Pons (tissue), 1 donor: ENCODE data around the gene ARHGEF25.
"Not testable (repeated sequence)": the region's sequence is repeated elsewhere in the genome, so short reads cannot be mapped to it uniquely, and the experiment has no call there.

Experiments
- DNase-seq: peaks from one replicate; pipeline ENCODE4 v3.0.0-alpha.2; 2016; ENCODE audit warnings: low spot score

ARHGEF25 gene

DNA sequence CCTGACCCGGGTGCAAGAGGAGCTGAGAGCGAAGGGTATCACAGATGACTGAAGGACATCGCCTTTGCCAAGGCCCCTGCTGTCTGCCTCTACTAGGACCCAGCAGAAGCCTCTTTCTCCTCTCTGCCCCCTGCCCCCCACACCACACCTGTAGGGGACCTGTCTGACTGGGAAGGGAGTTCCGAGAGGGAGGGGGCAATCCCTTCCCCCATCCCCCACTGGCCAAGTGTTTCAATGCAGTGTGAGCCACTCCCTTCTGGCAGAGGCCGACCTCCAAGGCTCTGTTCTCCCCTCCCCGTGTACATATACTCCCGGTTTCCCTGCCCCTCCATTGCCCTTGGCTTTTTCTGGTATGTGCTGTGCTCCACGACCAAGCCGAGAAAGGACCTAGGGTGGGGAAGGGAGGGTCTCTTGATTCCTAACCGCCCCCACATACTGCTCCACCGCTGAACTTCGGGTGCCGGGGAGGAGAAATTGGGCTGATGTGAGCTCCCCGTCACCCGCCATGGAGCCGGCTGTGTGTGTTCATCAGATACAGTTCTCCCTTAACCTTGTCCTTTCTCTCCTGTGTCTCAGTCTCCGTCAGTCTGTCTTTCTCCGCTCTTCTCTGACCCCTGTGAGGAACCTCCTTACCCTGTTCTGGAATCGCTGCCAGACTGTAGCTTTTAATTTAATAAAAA lies 2.0 kb upstream of the ARHGEF25 start:
- no peak for DNase-seq

DNA sequence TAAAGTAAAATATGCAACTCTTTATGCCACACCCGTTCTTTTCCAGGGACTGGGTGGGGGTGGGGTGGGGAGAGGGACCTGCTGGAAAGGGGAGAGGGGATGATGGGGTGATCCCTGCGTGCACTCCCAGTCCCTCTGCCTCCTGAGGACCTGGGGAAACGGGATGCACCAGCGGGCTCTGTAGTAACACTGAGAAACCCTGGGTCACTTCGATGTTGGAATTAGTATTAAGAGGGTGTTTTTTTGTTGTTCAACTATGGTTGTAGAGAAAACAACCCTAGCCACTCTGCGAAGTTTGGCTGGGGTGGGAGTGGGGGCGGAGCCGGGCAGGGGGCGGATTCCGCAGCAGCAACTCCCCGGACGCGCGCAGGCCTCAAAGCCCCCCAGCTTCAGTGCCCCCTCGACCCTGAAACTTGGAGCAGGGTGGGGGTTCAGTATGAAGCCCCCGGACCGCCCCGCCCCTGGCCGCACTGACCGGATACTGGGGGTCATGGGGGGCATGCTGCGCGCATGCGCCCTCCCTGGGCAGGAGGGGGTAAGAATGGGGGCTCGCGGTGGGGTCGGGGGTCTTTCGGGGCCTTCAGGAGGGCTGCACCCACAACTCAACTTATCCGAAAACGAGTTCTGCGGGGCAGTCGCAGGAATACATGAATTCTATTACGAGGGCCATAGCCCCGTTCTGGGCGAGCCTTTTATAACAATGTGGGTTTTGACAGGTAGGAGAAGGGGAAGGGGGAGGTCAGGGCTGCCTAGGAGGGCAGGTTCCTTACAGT lies 1.3 kb upstream of the ARHGEF25 start:
- no peak for DNase-seq

- DNase-seq = no peak
Observed at GRCh38 chr12:57610554-57611107, 604 bp upstream of the ARHGEF25 start.

- no peak for DNase-seq
Observed at GRCh38 chr12:57611827-57612710, 834 bp downstream of the ARHGEF25 start.

DNA sequence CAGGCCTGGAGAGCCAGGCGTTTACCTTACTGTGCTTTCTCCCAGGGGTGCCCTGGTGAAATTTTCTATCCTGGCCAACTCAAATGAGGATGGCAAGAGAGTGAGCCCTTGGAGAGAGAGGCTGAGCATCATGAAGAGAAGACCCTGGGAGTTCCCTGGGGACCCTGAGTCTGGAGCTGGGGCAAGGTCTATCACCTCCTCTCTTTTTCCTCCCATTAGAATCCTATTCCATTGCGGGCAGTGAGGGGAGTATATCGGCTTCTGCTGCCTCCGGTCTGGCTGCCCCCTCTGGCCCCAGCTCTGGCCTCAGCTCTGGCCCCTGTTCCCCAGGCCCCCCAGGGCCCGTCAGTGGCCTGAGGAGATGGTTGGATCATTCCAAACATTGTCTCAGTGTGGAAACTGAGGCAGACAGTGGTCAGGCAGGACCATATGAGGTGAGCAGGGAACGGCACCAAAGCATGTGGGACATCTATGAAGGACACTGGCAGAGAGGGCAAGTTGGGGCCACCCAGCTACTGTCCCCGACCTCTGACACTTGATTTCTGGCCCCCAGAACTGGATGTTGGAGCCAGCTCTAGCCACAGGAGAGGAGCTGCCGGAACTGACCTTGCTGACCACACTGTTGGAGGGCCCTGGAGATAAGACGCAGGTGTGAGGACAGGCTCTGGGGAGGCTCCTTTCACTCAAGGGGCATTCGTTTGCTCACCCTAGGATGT lies 1.6 kb downstream of the ARHGEF25 start:
- DNase-seq = no peak

DNA sequence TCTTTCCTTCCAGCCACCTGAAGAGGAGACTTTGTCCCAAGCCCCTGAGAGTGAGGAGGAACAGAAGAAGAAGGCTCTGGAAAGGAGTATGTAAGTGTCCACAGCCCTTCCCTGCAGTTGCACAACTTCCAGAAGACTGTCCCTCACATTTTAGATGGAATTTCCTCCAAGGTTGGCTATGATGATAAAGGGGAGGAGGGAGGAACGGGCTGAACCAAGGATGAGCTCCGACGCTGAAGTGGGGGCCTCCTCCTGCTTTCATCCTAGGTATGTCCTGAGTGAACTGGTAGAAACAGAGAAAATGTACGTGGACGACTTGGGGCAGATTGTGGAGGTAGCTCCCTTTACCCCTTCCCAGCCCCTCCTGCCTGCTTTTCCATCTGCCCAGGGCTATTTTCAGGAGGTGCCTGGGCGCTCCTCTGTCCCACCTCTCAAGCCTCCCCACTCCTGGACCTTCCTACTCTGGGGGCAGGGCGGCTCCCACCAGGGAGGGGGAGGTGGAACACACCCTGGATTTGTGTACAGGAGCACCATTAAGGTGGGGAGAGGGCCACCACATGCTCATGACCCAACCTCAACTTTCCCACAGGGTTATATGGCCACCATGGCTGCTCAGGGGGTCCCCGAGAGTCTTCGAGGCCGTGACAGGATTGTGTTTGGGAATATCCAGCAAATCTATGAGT lies 2.3 kb downstream of the ARHGEF25 start:
- DNase-seq = no peak

DNA sequence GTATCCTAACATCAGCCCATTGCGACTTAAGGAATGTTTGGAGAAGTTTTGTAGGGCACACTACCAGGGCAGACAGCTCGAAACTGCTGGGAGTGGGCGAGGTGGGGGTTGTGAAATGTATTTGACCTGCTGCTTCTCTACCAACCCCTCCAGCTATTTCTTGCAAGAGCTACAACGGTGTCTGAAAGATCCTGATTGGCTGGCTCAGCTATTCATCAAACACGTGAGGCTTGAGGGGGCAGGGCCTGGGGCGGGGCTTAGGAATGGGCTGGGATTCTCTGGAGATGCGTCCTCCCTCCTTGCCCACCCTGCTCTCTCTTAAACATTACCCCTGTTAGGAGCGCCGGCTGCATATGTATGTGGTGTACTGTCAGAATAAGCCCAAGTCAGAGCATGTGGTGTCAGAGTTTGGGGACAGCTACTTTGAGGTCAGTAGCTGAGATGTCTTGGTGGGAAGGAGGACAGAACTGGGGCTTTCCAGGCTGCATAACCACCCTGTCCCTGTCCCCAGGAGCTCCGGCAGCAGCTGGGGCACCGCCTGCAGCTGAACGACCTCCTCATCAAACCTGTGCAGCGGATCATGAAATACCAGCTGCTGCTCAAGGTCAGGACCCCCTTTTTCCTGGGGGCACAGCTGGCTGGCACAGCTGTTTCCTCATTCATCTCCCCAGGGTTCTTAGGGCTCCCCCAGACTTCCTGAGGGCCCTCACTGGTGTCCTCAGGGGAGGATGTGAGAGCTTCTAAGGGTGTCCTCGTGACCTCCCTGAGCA lies 3.1 kb downstream of the ARHGEF25 start:
- DNase-seq = no peak

DNA sequence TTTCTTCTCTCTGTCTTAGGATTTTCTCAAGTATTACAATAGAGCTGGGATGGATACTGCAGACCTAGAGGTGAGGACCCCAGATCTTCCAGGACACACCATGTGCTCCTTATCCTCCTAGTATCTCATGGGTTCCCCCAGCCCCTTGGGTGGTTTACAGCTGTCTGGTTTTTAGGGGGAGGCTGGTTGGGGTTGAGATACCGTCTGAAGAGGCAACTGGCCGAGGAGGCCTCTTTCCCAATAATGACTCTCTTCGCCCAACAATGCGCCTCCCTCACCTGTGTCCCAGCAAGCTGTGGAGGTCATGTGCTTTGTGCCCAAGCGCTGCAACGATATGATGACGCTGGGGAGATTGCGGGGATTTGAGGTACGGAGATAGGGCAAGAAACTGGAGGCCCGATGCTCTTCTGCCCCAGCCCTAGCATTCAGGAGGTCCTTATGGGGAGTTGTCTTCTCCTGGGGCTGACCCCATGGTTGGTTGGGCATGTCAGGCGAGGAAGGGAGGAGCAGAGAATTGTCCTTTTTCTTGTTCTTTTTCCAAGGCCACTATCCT lies 3.8 kb downstream of the ARHGEF25 start:
- DNase-seq = no peak

- no peak for DNase-seq
Observed at GRCh38 chr12:57615637-57616036, 4.4 kb downstream of the ARHGEF25 start.

DNA sequence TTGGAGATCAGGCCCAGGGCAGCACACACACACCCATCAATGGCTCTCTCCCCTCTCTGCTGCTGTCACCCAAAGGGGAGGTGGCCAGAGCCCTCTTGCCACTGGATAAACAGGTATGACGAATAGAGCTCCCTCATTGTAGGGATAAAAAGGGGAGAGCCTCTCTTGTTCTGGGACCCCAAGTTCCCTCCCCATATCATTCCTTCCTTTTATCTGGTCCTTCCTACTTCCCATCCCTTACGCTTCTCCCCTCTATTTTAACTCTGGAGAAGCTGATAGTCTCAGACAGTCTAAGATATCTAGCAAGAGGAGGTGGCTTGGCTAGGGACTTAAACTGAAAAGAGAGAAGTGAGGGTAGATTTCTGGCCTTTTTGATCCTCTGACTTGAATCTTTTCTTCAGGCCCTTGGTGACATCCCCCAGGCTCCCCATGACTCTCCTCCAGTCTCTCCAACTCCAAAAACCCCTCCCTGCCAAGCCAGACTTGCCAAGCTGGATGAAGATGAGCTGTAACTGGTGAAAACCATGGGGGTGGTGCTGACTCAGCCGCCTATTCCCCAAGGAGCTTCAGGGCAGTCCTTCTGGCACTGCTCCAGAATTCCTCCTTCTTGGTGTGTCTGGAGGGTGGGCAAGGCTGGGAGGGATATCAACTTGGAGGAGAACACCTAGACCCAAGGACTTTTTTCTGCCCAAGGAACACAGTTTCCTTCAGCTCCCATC lies 5.3 kb downstream of the ARHGEF25 start:
- DNase-seq = no peak

DNA sequence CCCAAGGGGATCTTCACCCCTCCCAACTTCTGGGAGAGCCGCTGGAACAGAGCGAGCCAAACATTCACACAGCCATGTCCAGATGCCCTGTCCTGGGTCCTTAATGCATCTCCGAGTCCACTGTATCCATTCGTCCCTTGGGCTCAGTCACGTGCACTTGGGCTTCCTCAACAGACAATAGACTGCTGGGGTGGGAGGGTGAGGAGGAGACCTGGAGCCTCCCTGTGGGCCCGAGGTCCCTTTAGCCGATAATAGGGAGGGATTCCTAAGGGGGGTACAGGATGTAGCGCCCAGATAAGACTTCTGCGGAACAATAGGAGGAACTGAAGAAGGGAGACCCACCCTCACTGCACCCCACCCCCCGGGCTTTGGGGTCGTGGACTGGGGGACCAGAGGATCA lies 6.7 kb downstream of the ARHGEF25 start:
- no peak for DNase-seq

GRCh38 chr12:57618431-57618830 lies 7.2 kb downstream of the ARHGEF25 start:
- DNase-seq = not testable (repeated sequence)

GRCh38 chr12:57618966-57619433 lies 7.8 kb downstream of the ARHGEF25 start:
- no peak for DNase-seq

DNA sequence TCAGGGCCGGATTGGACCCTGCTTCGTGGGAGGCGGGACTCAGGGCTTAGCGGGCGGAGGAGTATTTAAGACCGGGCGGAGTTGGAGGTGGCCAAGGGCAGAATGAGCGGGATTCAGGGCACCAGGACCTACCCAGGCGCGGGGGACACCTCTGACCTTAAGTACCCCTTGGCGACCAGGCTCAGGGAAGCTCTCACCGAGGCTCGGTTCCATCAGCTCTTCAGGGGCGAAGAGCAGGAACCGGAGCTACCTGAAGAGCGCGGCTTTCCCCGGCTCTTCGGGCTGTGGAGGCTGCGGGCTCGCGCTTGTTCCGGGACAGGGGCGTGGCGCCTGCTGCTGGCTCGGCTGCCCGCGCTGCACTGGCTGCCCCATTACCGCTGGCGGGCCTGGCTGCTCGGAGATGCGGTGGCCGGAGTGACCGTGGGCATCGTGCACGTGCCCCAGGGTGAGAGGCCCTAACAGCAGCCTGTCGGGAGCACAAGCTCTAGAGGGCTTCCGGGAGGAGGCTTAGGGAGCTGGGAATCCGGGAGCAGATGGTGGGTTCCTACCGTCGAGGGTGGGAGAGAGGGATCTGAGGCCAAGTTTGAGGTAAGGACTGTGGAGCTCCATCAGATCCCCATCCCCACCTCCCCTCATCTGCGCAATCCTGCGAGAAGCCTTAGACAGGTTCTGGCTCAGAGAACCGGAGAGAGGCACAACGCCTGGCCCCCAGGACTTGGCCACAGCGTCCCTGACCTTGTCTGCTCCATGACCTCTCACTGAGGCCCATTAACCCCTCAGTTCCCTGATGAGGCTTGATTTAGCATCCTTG lies 8.4 kb downstream of the ARHGEF25 start:
- DNase-seq = no peak

DNA sequence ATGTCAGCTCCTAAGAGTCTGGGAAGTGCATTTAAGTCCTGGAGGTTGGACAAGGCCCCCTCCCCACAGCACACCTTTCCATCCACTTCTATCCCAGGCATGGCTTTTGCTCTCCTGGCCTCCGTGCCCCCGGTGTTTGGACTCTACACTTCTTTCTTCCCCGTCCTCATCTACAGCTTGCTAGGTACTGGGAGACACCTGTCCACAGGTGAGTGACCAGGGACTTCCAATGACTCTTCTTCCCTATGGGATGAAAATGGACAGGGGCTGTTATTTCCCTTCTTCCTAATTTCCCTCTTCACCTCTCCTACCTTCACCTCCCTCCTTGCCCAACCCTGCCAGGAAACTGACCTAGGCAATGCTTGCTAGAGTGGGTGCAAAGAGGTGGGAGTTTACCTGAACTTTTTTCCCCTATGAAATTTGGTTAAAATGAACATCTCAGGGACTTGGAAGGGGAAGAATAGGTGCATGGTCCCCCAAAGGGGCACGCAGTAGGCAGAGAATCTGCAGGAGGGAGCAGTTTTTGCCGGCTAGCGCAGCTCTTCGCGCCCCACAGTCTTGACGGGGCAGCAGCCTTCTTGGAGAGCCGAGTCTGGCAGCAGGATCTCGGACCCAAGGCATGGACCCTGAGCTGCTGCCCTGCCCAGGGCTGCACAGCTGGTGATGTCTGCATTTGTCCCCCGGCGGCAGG lies 9.2 kb downstream of the ARHGEF25 start:
- DNase-seq = no peak

GRCh38 chr12:57620936-57621496 lies 9.8 kb downstream of the ARHGEF25 start:
- DNase-seq = no peak
